ENCODE results near the gene ANKRD29.

Gene ANKRD29

GRCh38 chr18:23556145-23556780 is 106.4 kb downstream of the ANKRD29 start:
- no peak for DNase-seq (ENCODE audit: low spot score)
- in situ Hi-C loops (cut with MboI; ENCODE audit: low sequenced_read_pairs, unreplicated experiment): no loop called here
- no peak for TF ChIP-seq CTCF (IDR thresholded peaks at IDR 0.05; ENCODE audit: borderline replicate concordance, control extremely low read depth, extremely low read depth, insufficient read depth, missing control alignments)

GRCh38 chr18:23553887-23554286 is 108.8 kb downstream of the ANKRD29 start:
- DNase-seq (ENCODE audit: low spot score): no peak
- in situ Hi-C loops (cut with MboI; ENCODE audit: low sequenced_read_pairs, unreplicated experiment): no loop called here
- TF ChIP-seq CTCF (IDR thresholded peaks at IDR 0.05; ENCODE audit: borderline replicate concordance, control extremely low read depth, extremely low read depth, insufficient read depth, missing control alignments): no peak

GRCh38 chr18:23552505-23552904 is 110.2 kb downstream of the ANKRD29 start:
- no peak for TF ChIP-seq CTCF (IDR thresholded peaks at IDR 0.05; ENCODE audit: borderline replicate concordance, control extremely low read depth, extremely low read depth, insufficient read depth, missing control alignments)
- in situ Hi-C loops (cut with MboI; ENCODE audit: low sequenced_read_pairs, unreplicated experiment): no loop called here

GRCh38 chr18:23551978-23552377 is 110.7 kb downstream of the ANKRD29 start:
- no peak for DNase-seq (ENCODE audit: low spot score)
- no peak for TF ChIP-seq CTCF (IDR thresholded peaks at IDR 0.05; ENCODE audit: borderline replicate concordance, control extremely low read depth, extremely low read depth, insufficient read depth, missing control alignments)
- in situ Hi-C loops (cut with MboI; ENCODE audit: low sequenced_read_pairs, unreplicated experiment): no loop called here

More at GRCh38 chr18:23552505-23552904, 110.2 kb downstream of the ANKRD29 start:
- DNase-seq (ENCODE audit: low spot score): no peak

- in situ Hi-C loops (cut with MboI; ENCODE audit: low sequenced_read_pairs, unreplicated experiment): no loop called here
- DNase-seq (ENCODE audit: low spot score): no peak
- TF ChIP-seq CTCF (IDR thresholded peaks at IDR 0.05; ENCODE audit: borderline replicate concordance, control extremely low read depth, extremely low read depth, insufficient read depth, missing control alignments): no peak
Observed at GRCh38 chr18:23550898-23551297, 111.8 kb downstream of the ANKRD29 start.

All from GM13976 (cell line).